T-helper 9 cell (primary cell): ENCODE measurements around the gene HPCAL1.

Source experiments
- DNase-seq: peaks from one replicate; pipeline ENCODE4 v3.0.0-alpha.2; 2020

The HPCAL1 gene

DNA sequence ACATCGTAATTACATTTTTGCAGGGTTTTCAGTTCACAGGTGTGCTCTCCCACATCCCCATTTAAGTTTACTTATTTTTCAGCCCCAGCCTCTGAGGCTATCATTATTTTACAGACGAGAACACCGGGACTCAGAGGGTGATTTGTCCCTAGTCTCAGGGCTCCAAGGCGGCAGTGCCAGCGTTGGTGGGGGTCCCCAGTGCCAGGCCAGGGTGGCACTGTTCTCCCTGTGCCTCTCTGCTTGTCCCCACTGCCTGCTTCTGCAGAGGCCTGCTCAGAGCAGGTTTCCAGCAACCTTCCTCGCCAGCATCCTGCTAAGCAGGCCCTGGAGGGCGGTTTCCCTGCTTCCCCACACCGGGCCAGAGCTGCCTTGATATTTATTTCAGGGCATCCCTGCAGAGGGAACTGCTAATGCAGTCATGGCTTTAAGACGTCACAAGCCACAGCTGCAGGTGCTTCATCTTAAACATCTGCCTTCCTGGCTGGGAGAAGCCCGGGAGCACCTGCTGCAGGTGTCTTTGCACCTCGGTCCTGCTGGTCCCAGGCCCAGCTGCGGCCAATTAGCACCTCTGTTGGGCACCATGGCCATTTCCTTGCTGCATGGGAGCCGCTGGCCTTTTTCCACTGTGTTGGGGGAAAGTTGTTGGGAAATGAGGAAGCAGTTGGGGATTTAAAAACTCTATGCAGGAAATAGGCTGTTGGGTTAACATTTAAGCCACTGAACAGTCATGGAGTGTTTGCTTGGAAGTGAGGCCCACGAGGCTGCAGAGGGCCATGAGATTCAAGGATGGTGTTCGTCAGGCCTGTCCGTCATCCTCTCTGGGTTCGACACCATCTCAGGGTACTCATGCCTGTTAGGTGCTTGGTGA is 22.8 kb downstream of the HPCAL1 start:
- DNase-seq = no peak

DNA sequence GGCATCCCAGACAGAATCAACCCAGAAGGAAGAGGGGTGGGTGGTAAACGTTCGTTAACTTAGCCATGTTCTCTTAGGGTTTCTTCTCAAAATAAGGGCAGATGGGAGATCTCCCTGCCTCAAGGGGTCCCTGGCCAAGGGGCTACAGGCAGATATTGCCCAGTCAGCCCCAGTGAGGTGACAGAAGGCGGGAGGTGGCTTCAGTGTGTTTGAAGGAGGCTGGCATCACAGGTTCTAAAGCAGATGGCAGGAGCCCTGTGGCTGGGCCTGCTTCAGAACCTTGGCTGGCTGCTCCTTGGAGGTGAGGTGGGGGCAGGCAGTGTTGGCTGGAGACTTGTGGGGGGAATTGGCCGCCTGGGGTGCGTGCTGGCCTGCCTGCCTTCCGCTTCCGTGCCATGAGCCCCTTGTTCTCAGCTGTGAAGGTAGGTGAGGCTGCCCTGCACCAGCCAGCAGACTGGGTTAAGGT is 23.5 kb downstream of the HPCAL1 start:
- no peak for DNase-seq

- DNase-seq = no peak
These were observed 24.2 kb downstream of the HPCAL1 start for GRCh38 chr2:10326707-10327594.

DNA sequence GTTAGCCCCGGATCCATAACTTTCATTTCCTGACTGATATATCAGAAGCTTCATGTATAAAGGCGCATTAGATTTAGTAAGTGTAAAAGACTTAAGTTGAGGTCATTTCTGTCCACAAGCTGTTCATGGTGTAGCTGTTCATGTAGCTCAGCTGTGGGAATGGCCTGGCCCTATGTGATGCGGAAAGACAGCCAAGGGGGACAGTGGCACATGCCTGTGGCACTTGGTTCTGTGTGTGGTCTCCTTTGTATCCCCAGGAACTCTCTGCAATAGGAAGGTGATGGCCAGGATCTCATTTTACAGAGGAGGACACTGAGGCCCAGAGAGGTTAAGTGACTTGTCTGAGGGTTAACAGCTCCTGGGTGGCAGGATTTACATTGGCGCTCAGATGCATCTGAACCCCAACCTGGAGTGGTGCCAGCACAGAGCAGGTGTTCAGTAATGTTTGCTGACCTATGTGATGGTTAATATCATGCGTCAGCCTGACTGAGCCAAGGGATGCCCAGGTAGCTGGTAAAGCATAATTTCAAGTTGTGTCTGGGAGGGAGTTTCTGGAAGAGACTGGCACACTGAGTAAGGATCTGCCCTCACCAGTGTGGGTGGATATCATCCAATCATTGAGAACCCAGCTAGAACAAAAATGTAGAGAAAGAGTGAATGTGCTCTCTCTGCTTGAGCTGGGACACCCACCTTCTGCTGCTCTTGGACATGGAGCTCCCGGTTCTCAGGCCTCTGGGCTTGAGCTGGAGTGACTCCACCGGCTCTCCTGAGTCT is 25.4 kb downstream of the HPCAL1 start:
- DNase-seq = no peak

DNA sequence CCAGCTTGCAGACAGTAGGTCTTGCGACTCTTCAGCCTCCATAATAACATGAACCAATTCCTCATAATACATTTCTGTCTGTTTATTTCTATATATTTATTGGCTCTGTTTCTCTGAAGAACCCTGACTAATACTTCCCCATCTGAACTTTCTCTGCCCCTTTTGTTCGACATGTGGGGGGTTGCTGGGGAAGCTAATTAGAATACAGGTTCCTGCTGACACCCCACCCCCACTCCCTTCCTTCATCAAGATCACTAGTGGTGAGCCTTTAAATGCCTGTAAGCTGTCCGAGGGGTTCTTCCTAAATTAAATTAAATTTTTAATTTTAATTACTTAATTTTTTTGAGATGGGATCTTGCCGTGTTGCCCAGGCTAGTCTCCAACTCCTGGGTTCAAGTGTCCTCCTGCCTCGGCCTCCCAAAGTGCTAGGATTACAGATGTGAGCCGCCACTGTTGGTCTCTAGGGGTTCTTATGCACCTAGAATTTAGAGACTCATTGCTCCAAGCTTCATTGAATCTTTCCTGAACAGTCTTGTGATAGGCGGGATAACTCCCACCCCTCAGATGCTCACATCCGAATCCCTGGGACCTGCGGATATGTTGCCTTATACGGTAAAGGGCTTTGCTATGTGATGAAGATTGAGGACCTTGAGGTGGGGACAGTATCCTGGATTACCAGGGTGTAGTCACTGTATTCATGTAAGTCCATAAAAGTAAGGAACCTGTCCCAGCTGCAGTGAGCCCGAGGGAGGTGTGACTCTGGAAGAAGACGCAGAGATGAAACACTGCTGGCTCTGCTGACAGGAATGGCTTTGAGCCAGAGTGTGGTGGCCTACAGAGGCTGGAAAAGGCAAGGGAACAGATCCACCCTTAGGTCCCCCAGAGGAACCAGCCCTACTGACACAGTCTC is 26.2 kb downstream of the HPCAL1 start:
- DNase-seq = no peak

DNA sequence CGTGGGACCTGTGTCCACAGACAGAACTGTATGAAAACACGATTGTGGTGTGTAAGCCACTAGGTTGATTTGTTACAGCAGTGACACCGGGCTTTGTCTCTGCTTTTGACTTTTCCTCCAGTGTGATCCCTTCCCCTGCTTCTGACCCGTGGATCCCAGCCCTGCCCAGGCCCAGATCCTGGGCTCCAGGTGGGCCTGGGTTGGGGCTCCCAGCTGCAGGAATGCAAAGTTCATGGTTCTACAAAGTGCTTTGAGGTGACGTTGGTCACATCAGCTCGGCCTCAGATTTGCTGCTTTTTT is 26.8 kb downstream of the HPCAL1 start:
- no peak for DNase-seq

DNA sequence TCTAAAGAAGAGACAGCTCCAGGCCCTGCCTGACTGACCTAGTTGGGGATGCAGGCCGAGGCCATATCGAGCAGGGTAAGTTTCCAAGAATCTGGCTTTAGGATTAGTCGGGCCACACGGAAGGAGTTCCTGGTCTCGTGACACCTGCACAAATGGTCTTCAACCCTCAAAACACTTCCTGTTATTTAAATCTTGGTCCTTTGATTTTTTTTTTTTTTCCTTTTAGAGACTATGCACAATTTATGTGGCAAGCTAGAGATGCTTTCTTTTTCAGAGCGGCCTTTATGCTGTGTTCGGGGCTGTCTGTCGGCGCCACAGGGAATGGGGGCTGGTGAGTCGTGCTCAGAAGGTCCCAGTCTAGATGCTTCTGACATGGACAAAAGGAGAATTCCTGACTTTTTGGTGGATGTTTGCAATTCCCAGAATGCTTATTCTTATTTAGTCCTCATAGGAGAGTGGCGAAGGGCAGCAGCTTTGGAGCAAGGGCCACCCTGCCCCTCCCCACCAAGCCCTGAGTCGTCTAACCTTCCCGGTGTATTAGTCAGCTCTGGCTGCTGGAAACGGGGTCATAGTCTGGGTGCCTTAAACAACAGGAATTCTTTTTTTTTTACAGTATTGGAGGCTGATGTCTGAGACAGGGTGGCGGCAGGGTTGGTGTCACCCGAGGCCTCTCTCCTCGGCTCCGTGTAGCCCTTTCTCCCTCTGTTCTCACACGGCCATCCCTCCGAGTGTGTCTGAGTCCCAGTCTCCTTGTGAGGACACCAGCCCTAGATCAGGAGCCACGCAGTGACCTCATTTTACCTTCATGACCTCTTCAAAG is 27.4 kb downstream of the HPCAL1 start:
- DNase-seq = peak; percentile 22

DNA sequence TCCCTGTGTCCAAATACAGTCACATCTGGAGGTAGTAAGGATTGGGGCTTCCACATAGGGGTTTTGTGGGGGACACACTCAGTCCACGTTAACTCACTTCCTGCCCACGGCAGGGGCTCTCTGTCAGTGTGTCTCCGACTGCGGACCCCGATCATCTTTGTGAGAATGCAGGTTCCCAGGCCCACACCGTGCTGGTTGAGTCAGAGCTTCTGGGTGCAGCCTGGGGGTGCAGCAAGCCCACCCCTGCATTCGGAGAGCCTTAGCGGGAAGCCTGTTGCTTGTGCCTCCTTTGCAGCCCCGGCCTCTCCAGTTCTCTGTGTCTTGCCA is 28.0 kb downstream of the HPCAL1 start:
- no peak for DNase-seq

- peak; percentile 63 for DNase-seq
These were observed 28.5 kb downstream of the HPCAL1 start for GRCh38 chr2:10331027-10331701.

GRCh38 chr2:10331702-10332401 is 29.1 kb downstream of the HPCAL1 start:
- DNase-seq = peak; percentile 31

GRCh38 chr2:10332402-10333246 is 29.9 kb downstream of the HPCAL1 start:
- no peak for DNase-seq

DNA sequence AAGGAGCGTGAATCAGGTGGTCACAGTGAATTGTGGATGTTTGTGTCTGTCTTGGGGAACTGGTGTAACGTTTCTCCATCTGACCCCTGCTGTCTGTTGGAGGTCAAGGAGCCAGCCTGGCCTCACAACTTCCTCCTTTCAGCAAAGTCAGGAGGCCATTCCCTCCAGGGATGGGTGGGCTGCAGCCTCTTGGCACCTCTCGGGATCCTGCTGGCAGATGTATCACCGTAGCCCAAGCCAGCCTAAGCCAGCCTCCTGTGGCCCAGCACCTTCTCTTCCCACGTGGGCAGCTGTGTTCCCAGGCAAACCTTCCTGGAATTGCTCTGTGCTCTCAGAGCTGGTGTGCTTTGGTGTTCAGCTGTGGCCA is 30.5 kb downstream of the HPCAL1 start:
- no peak for DNase-seq

- DNase-seq = no peak
These were observed 31.3 kb downstream of the HPCAL1 start for GRCh38 chr2:10333966-10334365.

- DNase-seq = no peak
These were observed 32.5 kb downstream of the HPCAL1 start for GRCh38 chr2:10335046-10335840.

GRCh38 chr2:10336283-10336682 is 33.6 kb downstream of the HPCAL1 start:
- no peak for DNase-seq

DNA sequence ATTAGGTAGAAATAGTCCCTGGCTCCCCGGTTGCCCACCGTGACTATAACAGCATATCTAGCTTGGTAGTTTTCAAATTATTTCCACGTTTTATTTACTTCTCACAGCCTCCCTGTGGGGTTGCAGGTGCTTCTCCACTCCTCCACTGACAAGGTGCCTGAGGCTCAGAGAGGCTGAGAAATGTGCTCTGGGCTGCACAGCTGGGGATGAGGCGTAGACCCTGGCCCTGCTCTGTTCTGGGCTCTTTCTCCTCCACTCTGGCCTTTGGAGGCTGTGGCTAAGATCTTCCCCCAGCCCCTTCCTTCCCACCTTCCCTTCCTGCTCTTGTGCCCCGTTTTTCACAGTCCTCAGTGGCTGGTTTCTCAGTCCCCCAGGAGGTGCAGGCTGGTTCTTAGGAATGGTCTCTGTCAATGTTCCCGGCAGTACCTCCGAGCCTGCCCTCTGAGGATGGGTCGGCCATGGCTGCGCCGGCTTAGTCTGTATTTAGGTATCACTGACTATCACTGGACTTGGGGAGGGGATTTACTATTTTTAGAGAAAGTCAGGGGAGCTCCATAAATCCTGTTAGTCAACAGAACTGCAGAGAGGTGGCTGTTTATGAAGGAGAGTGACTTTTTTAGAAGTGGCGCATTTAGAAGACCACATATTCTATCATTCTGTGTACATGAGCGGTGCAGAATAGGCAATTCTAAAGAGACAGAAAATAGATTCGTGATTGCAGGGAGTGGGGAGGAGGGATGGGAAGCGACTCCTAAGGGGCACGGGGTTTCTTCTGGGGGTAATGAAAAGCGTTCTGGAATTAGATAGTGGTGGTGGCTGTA is 35.0 kb downstream of the HPCAL1 start:
- DNase-seq = no peak
